ENCODE data around the gene POC1A.

The POC1A gene

GRCh38 chr3:52149726-52150125 lies 4.5 kb downstream of the POC1A start:
- ATAC-seq (ENCODE audit: low read depth): no peak

GRCh38 chr3:52149021-52149420 lies 5.2 kb downstream of the POC1A start:
- H3K9me3 ChIP-seq (ENCODE audit: severe bottlenecking): no peaks in the 10 kb centered on the region
- TF ChIP-seq CTCF (IDR thresholded peaks at IDR 0.05; ENCODE audit: poor library complexity, severe bottlenecking): no peak
- H3K27me3 ChIP-seq (ENCODE audit: insufficient read depth, poor library complexity, severe bottlenecking): no peaks in the 10 kb centered on the region
- peaks cover 50% of the 10 kb centered on the region for H3K36me3 ChIP-seq (ENCODE audit: low read depth)
- DNase-seq (ENCODE audit: low spot score) (no peak), ATAC-seq (ENCODE audit: low read depth) (no peak)
- H3K4me1 ChIP-seq (ENCODE audit: insufficient read depth, poor library complexity, severe bottlenecking): peaks cover 7% of the 10 kb centered on the region
- no peak overlapping the region for H3K27ac ChIP-seq (ENCODE audit: poor library complexity, severe bottlenecking)
- no peak overlapping the region for H3K4me3 ChIP-seq (ENCODE audit: severe bottlenecking)

More at GRCh38 chr3:52149726-52150125, 4.5 kb downstream of the POC1A start:
- Histone ChIP-seq H3K27me3 (ENCODE audit: insufficient read depth, poor library complexity, severe bottlenecking) (no peaks in the 10 kb centered on the region), H3K27ac (ENCODE audit: poor library complexity, severe bottlenecking) (no peak overlapping the region), H3K36me3 (ENCODE audit: low read depth) (peaks cover 44% of the 10 kb centered on the region), H3K9me3 (ENCODE audit: severe bottlenecking) (no peaks in the 10 kb centered on the region), H3K4me1 (ENCODE audit: insufficient read depth, poor library complexity, severe bottlenecking) (peaks cover 7% of the 10 kb centered on the region), H3K4me3 (ENCODE audit: severe bottlenecking) (no peak overlapping the region)
- no peak for DNase-seq (ENCODE audit: low spot score)
- no peak for TF ChIP-seq CTCF (IDR thresholded peaks at IDR 0.05; ENCODE audit: poor library complexity, severe bottlenecking)

- H3K4me3 ChIP-seq (ENCODE audit: severe bottlenecking): no peak overlapping the region
- DNase-seq (ENCODE audit: low spot score): no peak
- no peaks in the 10 kb centered on the region for H3K9me3 ChIP-seq (ENCODE audit: severe bottlenecking)
- H3K27ac ChIP-seq (ENCODE audit: poor library complexity, severe bottlenecking): no peak overlapping the region
- H3K4me1 ChIP-seq (ENCODE audit: insufficient read depth, poor library complexity, severe bottlenecking): peaks cover 1% of the 10 kb centered on the region
- TF ChIP-seq CTCF (IDR thresholded peaks at IDR 0.05; ENCODE audit: poor library complexity, severe bottlenecking): no peak
- H3K27me3 ChIP-seq (ENCODE audit: insufficient read depth, poor library complexity, severe bottlenecking): no peaks in the 10 kb centered on the region
- peaks cover 62% of the 10 kb centered on the region for H3K36me3 ChIP-seq (ENCODE audit: low read depth)
- no peak for ATAC-seq (ENCODE audit: low read depth)
These were observed 6.4 kb downstream of the POC1A start for GRCh38 chr3:52147804-52148203.

- no peaks in the 10 kb centered on the region for H3K27me3 ChIP-seq (ENCODE audit: insufficient read depth, poor library complexity, severe bottlenecking)
- H3K27ac ChIP-seq (ENCODE audit: poor library complexity, severe bottlenecking): no peak overlapping the region
- TF ChIP-seq CTCF (IDR thresholded peaks at IDR 0.05; ENCODE audit: poor library complexity, severe bottlenecking): no peak
- no peak overlapping the region for H3K4me3 ChIP-seq (ENCODE audit: severe bottlenecking)
- DNase-seq (ENCODE audit: low spot score) (no peak), ATAC-seq (ENCODE audit: low read depth) (no peak)
- peaks cover 72% of the 10 kb centered on the region for H3K36me3 ChIP-seq (ENCODE audit: low read depth)
- no peaks in the 10 kb centered on the region for H3K9me3 ChIP-seq (ENCODE audit: severe bottlenecking)
- H3K4me1 ChIP-seq (ENCODE audit: insufficient read depth, poor library complexity, severe bottlenecking): no peaks in the 10 kb centered on the region
These were observed 7.4 kb downstream of the POC1A start for GRCh38 chr3:52146811-52147210.

GRCh38 chr3:52146189-52146588 lies 8.0 kb downstream of the POC1A start:
- Histone ChIP-seq H3K9me3 (ENCODE audit: severe bottlenecking) (no peaks in the 10 kb centered on the region), H3K27me3 (ENCODE audit: insufficient read depth, poor library complexity, severe bottlenecking) (no peaks in the 10 kb centered on the region), H3K36me3 (ENCODE audit: low read depth) (peaks cover 74% of the 10 kb centered on the region), H3K4me3 (ENCODE audit: severe bottlenecking) (no peak overlapping the region), H3K27ac (ENCODE audit: poor library complexity, severe bottlenecking) (no peak overlapping the region), H3K4me1 (ENCODE audit: insufficient read depth, poor library complexity, severe bottlenecking) (no peaks in the 10 kb centered on the region)
- ATAC-seq (ENCODE audit: low read depth): no peak
- no peak for TF ChIP-seq CTCF (IDR thresholded peaks at IDR 0.05; ENCODE audit: poor library complexity, severe bottlenecking)
- no peak for DNase-seq (ENCODE audit: low spot score)
